PC-9 (cell line): ENCODE data around the gene USF3. TPM values are rescaled to one million over a fixed set of nuclear protein-coding genes. Genes with fewer than 3 reads are reported as not detected.

Experiments
- BruUV-seq: library from RNA; stranded (reverse); fragments of 400-500 nt; replicated peaks from 2 replicates; lab custom pipeline; 2021; lab: Mats Ljungman, UMichigan
- CTCF ChIA-PET: fragments of 300-600 bp; sonication (Branson Sonifier 250); formaldehyde crosslinking; loops from one replicate; lab custom pipeline; 2022; ENCODE audit warnings: antibody characterized with exemption; lab: Charles Lee
- POLR2A ChIA-PET: fragments of 300-600 bp; sonication (Branson Sonifier 250); formaldehyde crosslinking; loops from one replicate; lab custom pipeline; 2022; ENCODE audit warnings: antibody characterized with exemption; ENCODE audit not compliant: unreplicated experiment; lab: Charles Lee
- DNase-seq, 2 experiments: peaks; one replicate each; pipeline versions ENCODE4 v3.0.0 to v3.0.0-alpha.2; 2015 to 2022; ENCODE audit warnings: mixed read lengths in 1 of 2
- H2AFZ ChIP-seq: fragments of 200-600 bp; sonication (generic); 2 replicates; pipeline ENCODE4 v1.8.1; 2017; ENCODE audit warnings: antibody characterized with exemption
- H3F3A ChIP-seq: fragments of 200-600 bp; sonication (generic); 2 replicates; pipeline ENCODE4 v1.8.1; 2017; ENCODE audit warnings: antibody characterized with exemption, mild to moderate bottlenecking, low read depth; ENCODE audit not compliant: insufficient read depth
- H3K27ac ChIP-seq: fragments of 200-600 bp; sonication (generic); 2 replicates; pipeline ENCODE4 v1.6.1; 2016; ENCODE audit warnings: mixed run types
- H3K27me3 ChIP-seq: fragments of 200-600 bp; sonication (generic); 2 replicates; pipeline ENCODE4 v1.6.1; 2016; ENCODE audit warnings: low read depth, mixed run types; ENCODE audit not compliant: insufficient read depth
- H3K36me3 ChIP-seq: fragments of 200-600 bp; sonication (generic); 2 replicates; pipeline ENCODE4 v1.6.1; 2016; ENCODE audit warnings: low read depth, mixed run types
- H3K4me1 ChIP-seq: fragments of 200-600 bp; sonication (generic); replicated peaks from 2 replicates; pipeline ENCODE4 v1.6.1; 2016; ENCODE audit warnings: mixed run types; ENCODE audit not compliant: insufficient read depth
- H3K4me2 ChIP-seq: fragments of 200-600 bp; sonication (generic); 2 replicates; pipeline ENCODE4 v1.6.1; 2017; ENCODE audit warnings: mixed run types
- H3K4me3 ChIP-seq: fragments of 200-600 bp; sonication (generic); 2 replicates; pipeline ENCODE4 v1.6.1; 2016; ENCODE audit warnings: mixed run types
- H3K79me2 ChIP-seq: fragments of 200-600 bp; sonication (generic); 2 replicates; pipeline ENCODE4 v1.6.1; 2017; ENCODE audit warnings: low read depth, mixed run types
- H3K9me2 ChIP-seq: fragments of 200-600 bp; sonication (generic); 2 replicates; pipeline ENCODE4 v1.8.1; 2017; ENCODE audit warnings: mild to moderate bottlenecking; ENCODE audit not compliant: insufficient read depth
- H3K9me3 ChIP-seq: fragments of 200-600 bp; sonication (generic); 2 replicates; pipeline ENCODE4 v1.8.1; 2016; ENCODE audit warnings: low read depth; ENCODE audit not compliant: insufficient read depth
- H4K20me1 ChIP-seq: fragments of 200-600 bp; sonication (generic); 2 replicates; pipeline ENCODE4 v1.8.1; 2017; ENCODE audit not compliant: insufficient read depth
- EZH2 ChIP-seq: fragments of 200-600 bp; sonication (generic); IDR thresholded peaks from 2 replicates; pipeline ENCODE4 v1.8.0; 2017; ENCODE audit warnings: antibody characterized with exemption, low read depth
- intact Hi-C: fragments of 100-400 bp; cut with micrococcal nuclease; formaldehyde crosslinking; loops from one replicate; pipeline ENCODE4 v1.10.0; 2022; ENCODE audit not compliant: unreplicated experiment
- total RNA-seq: library from RNA; stranded (reverse); gene quantifications from 2 replicates; pipeline ENCODE4 v1.2.3, GENCODE V29; 2021
- TF ChIP-seq, protein P1 (sequence below): fragments of 200-600 bp; sonication (generic); conservative IDR thresholded peaks from 2 replicates; pipeline ENCODE4 v1.6.1; 2017; ENCODE audit warnings: mixed run types, antibody characterized with exemption, mild to moderate bottlenecking, moderate library complexity

USF3 gene
- total RNA-seq, 1 experiment from 2014 or later: 12.8 TPM

GRCh38 chr3:113717308-113717707 lies 20.9 kb upstream of the USF3 start:
- intact Hi-C loops: no loop called here
- Histone ChIP-seq H3F3A (peaks cover 23% of the 10 kb centered on the region; the same call in 1 of the 2 replicates), H3K27me3 (no peaks in the 10 kb centered on the region), H3K9me2 (no peaks in the 10 kb centered on the region), H3K27ac (no peak overlapping the region), H3K4me2 (no peak overlapping the region), H2AFZ (no peak overlapping the region), H3K79me2 (0 out of 2 replicates have a peak, but pooled peaks cover 7% of the 10 kb centered on the region), H4K20me1 (peaks cover 16% of the 10 kb centered on the region), H3K36me3 (peaks cover 35% of the 10 kb centered on the region), H3K4me1 (no peaks in the 10 kb centered on the region), H3K9me3 (no peaks in the 10 kb centered on the region), H3K4me3 (no peak overlapping the region)
- TF ChIP-seq EZH2: no peak
- TF ChIP-seq, protein P1, sequence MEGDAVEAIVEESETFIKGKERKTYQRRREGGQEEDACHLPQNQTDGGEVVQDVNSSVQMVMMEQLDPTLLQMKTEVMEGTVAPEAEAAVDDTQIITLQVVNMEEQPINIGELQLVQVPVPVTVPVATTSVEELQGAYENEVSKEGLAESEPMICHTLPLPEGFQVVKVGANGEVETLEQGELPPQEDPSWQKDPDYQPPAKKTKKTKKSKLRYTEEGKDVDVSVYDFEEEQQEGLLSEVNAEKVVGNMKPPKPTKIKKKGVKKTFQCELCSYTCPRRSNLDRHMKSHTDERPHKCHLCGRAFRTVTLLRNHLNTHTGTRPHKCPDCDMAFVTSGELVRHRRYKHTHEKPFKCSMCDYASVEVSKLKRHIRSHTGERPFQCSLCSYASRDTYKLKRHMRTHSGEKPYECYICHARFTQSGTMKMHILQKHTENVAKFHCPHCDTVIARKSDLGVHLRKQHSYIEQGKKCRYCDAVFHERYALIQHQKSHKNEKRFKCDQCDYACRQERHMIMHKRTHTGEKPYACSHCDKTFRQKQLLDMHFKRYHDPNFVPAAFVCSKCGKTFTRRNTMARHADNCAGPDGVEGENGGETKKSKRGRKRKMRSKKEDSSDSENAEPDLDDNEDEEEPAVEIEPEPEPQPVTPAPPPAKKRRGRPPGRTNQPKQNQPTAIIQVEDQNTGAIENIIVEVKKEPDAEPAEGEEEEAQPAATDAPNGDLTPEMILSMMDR: no peak
- no TSS peak for BruUV-seq
- POLR2A ChIA-PET: no interaction called here
- DNase-seq: no peak
- CTCF ChIA-PET: no interaction called here

- CTCF ChIA-PET: no interaction called here
These were observed 18.3 kb upstream of the USF3 start for GRCh38 chr3:113714702-113715101.

DNA sequence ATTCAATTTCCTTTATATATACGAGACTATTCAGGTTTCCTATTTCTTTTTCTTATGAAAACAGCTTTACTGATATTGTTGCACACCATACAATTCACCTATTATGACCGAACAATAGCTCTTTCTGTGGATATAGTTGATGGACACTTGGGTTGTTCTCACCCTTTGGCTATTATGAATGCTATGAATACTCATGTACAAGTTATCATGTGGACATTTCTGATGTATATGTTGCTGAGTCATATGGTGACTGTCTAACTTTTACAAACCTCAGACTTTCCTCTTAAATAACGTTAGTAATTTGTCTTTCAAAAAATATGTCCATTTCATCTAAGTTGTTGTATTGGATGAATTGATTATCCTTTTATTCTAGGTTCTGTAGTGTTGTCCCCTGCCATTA lies 15.7 kb upstream of the USF3 start:
- Histone ChIP-seq H4K20me1 (no peaks in the 10 kb centered on the region; the same call in 1 of the 2 replicates), H3K27ac (no peak overlapping the region), H3K79me2 (no peaks in the 10 kb centered on the region), H3K36me3 (no peaks in the 10 kb centered on the region; the same call in 1 of the 2 replicates), H3K27me3 (no peaks in the 10 kb centered on the region), H3K4me1 (no peaks in the 10 kb centered on the region), H3K9me2 (no peaks in the 10 kb centered on the region), H3F3A (peaks cover 24% of the 10 kb centered on the region; the same call in 1 of the 2 replicates), H3K9me3 (no peaks in the 10 kb centered on the region), H2AFZ (no peak overlapping the region), H3K4me2 (no peak overlapping the region), H3K4me3 (no peak overlapping the region)
- ChIA-PET POLR2A (interaction anchor here (0.5 to 0.7 kb wide), 3 partner anchors 34 to 608 kb away, joined by 3 to 22 read pairs (median 10); partner anchors contain the start of gene NAA50), CTCF (no interaction called here)
- TF ChIP-seq, protein P1: no peak
- TF ChIP-seq EZH2: no peak
- no peak for DNase-seq
- intact Hi-C loops: no loop called here
- BruUV-seq: no TSS peak

More at GRCh38 chr3:113714702-113715101, 18.3 kb upstream of the USF3 start:
- BruUV-seq: no TSS peak
- peaks cover 5% of the 10 kb centered on the region for H4K20me1 ChIP-seq
- H3F3A ChIP-seq: peaks cover 25% of the 10 kb centered on the region; the same call in 1 of the 2 replicates
- no peaks in the 10 kb centered on the region for H3K27me3 ChIP-seq
- no peak for DNase-seq
- POLR2A ChIA-PET: interaction anchor here (0.7 kb wide), 1 partner anchor 9 kb away, joined by 4 read pairs; no protein-coding TSS in a partner anchor
- H3K4me3 ChIP-seq: no peak overlapping the region
- H3K4me1 ChIP-seq: no peaks in the 10 kb centered on the region
- H3K9me3 ChIP-seq: no peaks in the 10 kb centered on the region
- no peak overlapping the region for H3K27ac ChIP-seq
- no peaks in the 10 kb centered on the region for H3K9me2 ChIP-seq
- H2AFZ ChIP-seq: no peak overlapping the region
- TF ChIP-seq, protein P1: no peak
- TF ChIP-seq EZH2: no peak
- no peak overlapping the region for H3K4me2 ChIP-seq
- intact Hi-C loops: no loop called here
- H3K79me2 ChIP-seq: no peaks in the 10 kb centered on the region
- peaks cover 14% of the 10 kb centered on the region for H3K36me3 ChIP-seq
